Testis (tissue), 3 donors: ENCODE data around the gene VPREB1. TPM values are rescaled to one million over a fixed set of nuclear protein-coding genes. Genes with fewer than 3 reads are reported as not detected.
"Not testable (repeated sequence)": the region's sequence is repeated elsewhere in the genome, so short reads cannot be mapped to it uniquely, and the experiment has no call there.

Experiments
- DNase-seq: peaks from one replicate; pipeline ENCODE4 v3.0.0-alpha.2; 2019
- H3K27ac ChIP-seq, 2 donors: fragments of 200-600 bp; sonication (generic); one replicate each; pipeline ENCODE4 v1.5.1; 2019
- H3K27me3 ChIP-seq: fragments of 200-600 bp; sonication (generic); one replicate; pipeline ENCODE4 v1.5.1; 2019
- H3K36me3 ChIP-seq: fragments of 200-600 bp; sonication (generic); one replicate; pipeline ENCODE4 v1.5.1; 2017; ENCODE audit warnings: low read depth; ENCODE audit errors: missing control alignments
- H3K4me1 ChIP-seq: fragments of 200-600 bp; sonication (generic); one replicate; pipeline ENCODE4 v1.5.1; 2019
- H3K4me3 ChIP-seq, 2 donors: fragments of 200-600 bp; sonication (generic); one replicate each; pipeline ENCODE4 v1.5.1; 2017 to 2019
- H3K9me3 ChIP-seq: fragments of 200-600 bp; sonication (generic); one replicate; pipeline ENCODE4 v1.5.1; 2017
- WGBS, 2 donors: methylation state at CpG; one replicate each; pipeline ENCODE4 v1.1.5; 2018; 5-methylcytosine and 5-hydroxymethylcytosine counted together
- intact Hi-C: fragments of 100-400 bp; cut with DNase I; formaldehyde crosslinking; loops from one replicate; pipeline ENCODE4 v1.15.1; 2023; ENCODE audit warnings: low total_unique reads
- polyA plus RNA-seq: library from polyadenylated mRNA; stranded (reverse); fragments of 350-450 nt; fragmentation: Illumina TruSeq; extraction: RNeasy Lipid Tissue Mini Kit (QIAGEN cat#74804); gene quantifications from one replicate; pipeline ENCODE4 v1.2.3, GENCODE V29; 2014; ENCODE audit warnings: low read depth, low replicate concordance; ENCODE audit not compliant: insufficient read depth
- total RNA-seq, 2 donors: library from RNA; depleted of rRNA; stranded (reverse); fragments of >200 nt; gene quantifications; one replicate each; pipeline ENCODE4 v1.2.3, GENCODE V29; 2016

Gene VPREB1
- total and polyA plus RNA-seq, 3 donors from 2014 or later: not detected

DNA sequence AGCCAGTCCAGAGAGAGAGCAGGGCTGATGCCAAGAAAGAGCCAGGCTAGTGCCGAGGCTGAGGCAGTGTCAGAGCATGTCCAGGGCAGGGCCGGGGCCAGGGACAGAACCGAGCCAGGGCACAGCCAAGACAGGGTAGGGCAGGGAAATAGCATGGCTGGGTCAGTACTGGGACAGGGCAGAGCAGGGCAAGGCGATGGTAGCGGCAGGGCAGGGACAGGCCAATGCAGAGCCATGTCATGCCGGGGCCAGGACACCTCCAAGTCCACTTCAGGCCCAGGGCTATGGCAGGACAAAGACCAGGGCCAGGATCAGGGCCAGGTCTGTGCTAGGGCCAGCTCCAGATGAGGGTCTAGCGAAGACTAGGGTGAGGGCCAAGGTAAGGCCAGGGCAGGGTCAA is 48.9 kb downstream of the VPREB1 start:
- H3K4me1 ChIP-seq, DNase-seq, H3K4me3 ChIP-seq, H3K27ac ChIP-seq, intact Hi-C loops, H3K27me3 ChIP-seq, H3K36me3 ChIP-seq, H3K9me3 ChIP-seq: not testable (repeated sequence)
- 90 to 98% methylated on average over 6 to 7 of the region's 7 CpGs for WGBS, 2 donors

DNA sequence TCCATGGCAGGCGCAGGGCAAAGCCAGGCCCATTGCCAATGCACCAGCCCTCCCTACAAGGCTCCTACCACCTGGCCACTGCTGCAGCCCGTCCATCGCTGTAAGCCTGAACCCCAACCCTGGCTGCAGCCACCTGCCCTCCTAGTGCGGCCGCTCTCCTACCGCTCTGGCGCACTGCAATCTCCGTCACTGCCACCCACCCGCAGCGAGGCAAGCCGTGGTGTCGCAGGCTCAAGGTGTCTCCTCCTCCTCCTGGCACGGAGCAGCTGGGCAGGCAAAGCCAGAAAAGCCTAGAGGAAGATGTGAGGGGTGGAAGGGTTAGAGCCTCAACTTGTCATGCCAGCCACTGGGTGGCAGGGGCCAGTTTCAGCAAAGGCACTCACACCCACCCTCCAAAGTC is 50.1 kb downstream of the VPREB1 start:
- H3K27me3 ChIP-seq, H3K4me3 ChIP-seq, DNase-seq, H3K36me3 ChIP-seq, H3K27ac ChIP-seq, H3K4me1 ChIP-seq, intact Hi-C loops, H3K9me3 ChIP-seq: not testable (repeated sequence)
- 96 to 98% methylated on average over 10 to 13 of the region's 13 CpGs for WGBS, 2 donors
